ENCODE measurements around the gene MRPL4.

MRPL4 gene

GRCh38 chr19:10283301-10284064, 31.5 kb downstream of the MRPL4 start:
- no peak overlapping the region for H3K4me2 ChIP-seq (ENCODE audit: low read depth, low read length, poor library complexity, severe bottlenecking)
- no peaks in the 10 kb centered on the region for H3K9me2 ChIP-seq (replicated peaks; ENCODE audit: low read depth, low read length)
- H3K9ac ChIP-seq (ENCODE audit: low read depth, low read length, poor library complexity, severe bottlenecking): no peak overlapping the region
- H3F3A ChIP-seq (ENCODE audit: low read depth): no peaks in the 10 kb centered on the region
- H3K4me1 ChIP-seq (ENCODE audit: insufficient read depth, low read length, poor library complexity, severe bottlenecking): peaks cover 30% of the 10 kb centered on the region
- peaks cover 3% of the 10 kb centered on the region for H4K20me1 ChIP-seq (ENCODE audit: insufficient read depth, low read length, poor library complexity, severe bottlenecking)
- H3K27me3 ChIP-seq (ENCODE audit: insufficient read depth, low read length, poor library complexity, severe bottlenecking): no peaks in the 10 kb centered on the region
- H2AFZ ChIP-seq (ENCODE audit: low read length): no peak overlapping the region
- peaks cover 17% of the 10 kb centered on the region; the same call in 1 of the 2 replicates for H3K36me3 ChIP-seq (ENCODE audit: insufficient read depth, low read length)
- no peak for TF ChIP-seq EZH2phosphoT487 (IDR thresholded peaks at IDR 0.05; ENCODE audit: borderline replicate concordance)
- TF ChIP-seq CTCF (conservative IDR thresholded peaks at IDR 0.05; ENCODE audit: low read length): no peak
- H3K4me3 ChIP-seq (ENCODE audit: low read length, poor library complexity, severe bottlenecking): no peak overlapping the region
- H3K79me2 ChIP-seq (ENCODE audit: insufficient read depth, low read length): no peaks in the 10 kb centered on the region
- no peaks in the 10 kb centered on the region for H3K9me3 ChIP-seq (ENCODE audit: insufficient read depth, low read depth, low read length)

- Histone ChIP-seq H3K9ac (ENCODE audit: low read depth, low read length, poor library complexity, severe bottlenecking) (no peak overlapping the region), H4K20me1 (ENCODE audit: insufficient read depth, low read length, poor library complexity, severe bottlenecking) (peaks cover 3% of the 10 kb centered on the region), H3F3A (ENCODE audit: low read depth) (no peaks in the 10 kb centered on the region), H3K79me2 (ENCODE audit: insufficient read depth, low read length) (no peaks in the 10 kb centered on the region), H3K4me2 (ENCODE audit: low read depth, low read length, poor library complexity, severe bottlenecking) (no peak overlapping the region), H3K9me2 (replicated peaks; ENCODE audit: low read depth, low read length) (no peaks in the 10 kb centered on the region), H3K9me3 (ENCODE audit: insufficient read depth, low read depth, low read length) (no peaks in the 10 kb centered on the region), H3K4me3 (ENCODE audit: low read length, poor library complexity, severe bottlenecking) (no peak overlapping the region), H2AFZ (ENCODE audit: low read length) (no peak overlapping the region), H3K27me3 (ENCODE audit: insufficient read depth, low read length, poor library complexity, severe bottlenecking) (no peaks in the 10 kb centered on the region), H3K36me3 (ENCODE audit: insufficient read depth, low read length) (peaks cover 17% of the 10 kb centered on the region; the same call in 1 of the 2 replicates), H3K4me1 (ENCODE audit: insufficient read depth, low read length, poor library complexity, severe bottlenecking) (peaks cover 36% of the 10 kb centered on the region)
- TF ChIP-seq EZH2phosphoT487 (IDR thresholded peaks at IDR 0.05; ENCODE audit: borderline replicate concordance): no peak
- TF ChIP-seq CTCF (conservative IDR thresholded peaks at IDR 0.05; ENCODE audit: low read length): no peak
Measured at GRCh38 chr19:10284065-10284959, 32.3 kb downstream of the MRPL4 start.

GRCh38 chr19:10284960-10285278, 32.9 kb downstream of the MRPL4 start:
- Histone ChIP-seq H3K4me2 (ENCODE audit: low read depth, low read length, poor library complexity, severe bottlenecking) (no peak overlapping the region), H3K4me1 (ENCODE audit: insufficient read depth, low read length, poor library complexity, severe bottlenecking) (peaks cover 33% of the 10 kb centered on the region), H2AFZ (ENCODE audit: low read length) (no peak overlapping the region), H3K9ac (ENCODE audit: low read depth, low read length, poor library complexity, severe bottlenecking) (no peak overlapping the region), H3K9me3 (ENCODE audit: insufficient read depth, low read depth, low read length) (no peaks in the 10 kb centered on the region), H3K79me2 (ENCODE audit: insufficient read depth, low read length) (no peaks in the 10 kb centered on the region), H3K27me3 (ENCODE audit: insufficient read depth, low read length, poor library complexity, severe bottlenecking) (no peaks in the 10 kb centered on the region), H3F3A (ENCODE audit: low read depth) (no peaks in the 10 kb centered on the region), H3K4me3 (ENCODE audit: low read length, poor library complexity, severe bottlenecking) (no peak overlapping the region), H4K20me1 (ENCODE audit: insufficient read depth, low read length, poor library complexity, severe bottlenecking) (peaks cover 2% of the 10 kb centered on the region), H3K9me2 (replicated peaks; ENCODE audit: low read depth, low read length) (no peaks in the 10 kb centered on the region), H3K36me3 (ENCODE audit: insufficient read depth, low read length) (peaks cover 17% of the 10 kb centered on the region; the same call in 1 of the 2 replicates)
- no peak for TF ChIP-seq CTCF (conservative IDR thresholded peaks at IDR 0.05; ENCODE audit: low read length)
- TF ChIP-seq EZH2phosphoT487 (IDR thresholded peaks at IDR 0.05; ENCODE audit: borderline replicate concordance): no peak
